ENCODE results near the gene JAK1. TPM values are rescaled to one million over a fixed set of nuclear protein-coding genes. Genes with fewer than 3 reads are reported as not detected.

Gene JAK1
- total and polyA plus RNA-seq, 10 of the 15 experiments (the other 5 are each of a cell fraction or from before 2014, with no cell fraction given) = 9.6 to 45.5 (median 35.7) TPM

- FAIRE-seq = no peak
- in situ Hi-C loops (cut with MboI) = no loop called here
- H3K27ac ChIP-seq (ENCODE audit: control insufficient read depth, insufficient read depth) = no peak overlapping the region
- ChIA-PET POLR2A (no interaction called here), CTCF (interaction anchor here (4.6 kb wide), 1 partner anchor 15 kb away, joined by 20 read pairs; no protein-coding TSS in a partner anchor), RAD21 (ENCODE audit: unreplicated experiment) (no interaction called here), SMC1A (ENCODE audit: uncharacterized antibody, unreplicated experiment) (no interaction called here)
- no peaks in the 10 kb centered on the region for H3K9me3 ChIP-seq (replicated peaks; ENCODE audit: control insufficient read depth, insufficient read depth, low read length)
- TF ChIP-seq SMAD5 (IDR thresholded peaks at IDR 0.05; ENCODE audit: low read depth) (no peak), MLLT1 (IDR thresholded peaks at IDR 0.05) (no peak), NR2C1 (IDR thresholded peaks at IDR 0.05) (no peak), NR2C2 (IDR thresholded peaks at IDR 0.05; ENCODE audit: borderline replicate concordance, control insufficient read depth, insufficient read length, low read depth) (no peak), YY1 (IDR thresholded peaks at IDR 0.05; ENCODE audit: low read depth, low read length) (no peak)
- no peaks in the 10 kb centered on the region for H3K79me2 ChIP-seq (ENCODE audit: control insufficient read depth, insufficient read depth, low read length)
- H3K36me3 ChIP-seq (ENCODE audit: control insufficient read depth in 2 of 2, insufficient read depth in 2 of 2, low read length in 1 of 2) = no peaks in the 10 kb centered on the region
- no peaks in the 10 kb centered on the region for H4K20me1 ChIP-seq (ENCODE audit: control insufficient read depth, insufficient read depth)
- no peaks in the 10 kb centered on the region for H3K27me3 ChIP-seq (replicated peaks in 1 of 2; ENCODE audit: control insufficient read depth in 2 of 2, insufficient read depth in 2 of 2, low read length in 1 of 2)
- BruUV-seq (replicated peaks) = no TSS peak
- ATAC-seq = no peak
- H3K9ac ChIP-seq (ENCODE audit: control insufficient read depth, insufficient read depth, low read length) = no peak overlapping the region
- no peak overlapping the region for H3K4me3 ChIP-seq
- DNase-seq (ENCODE audit: low read depth, low spot score) = no peak
- no peaks in the 10 kb centered on the region for H3K4me1 ChIP-seq (ENCODE audit: control insufficient read depth, insufficient read depth, low read length)
- intact Hi-C loops (cut with micrococcal nuclease; ENCODE audit: unreplicated experiment) = no loop called here
- no peak overlapping the region for H2AFZ ChIP-seq (ENCODE audit: control insufficient read depth, low read depth, low read length)
- no peak overlapping the region for H3K4me2 ChIP-seq (ENCODE audit: control insufficient read depth, insufficient read depth)
Observed at GRCh38 chr1:64809309-64809708, 157.0 kb downstream of the JAK1 start.

- ATAC-seq = no peak
- no peak overlapping the region for H3K4me3 ChIP-seq
- intact Hi-C loops (cut with micrococcal nuclease; ENCODE audit: unreplicated experiment) = no loop called here
- no peak for TF ChIP-seq ZNF24 (IDR thresholded peaks at IDR 0.05)
- no peak for TF ChIP-seq CREM (IDR thresholded peaks at IDR 0.05; ENCODE audit: low read depth)
- no peak for TF ChIP-seq ZNF217 (IDR thresholded peaks at IDR 0.05)
- no peak for TF ChIP-seq FOS (IDR thresholded peaks at IDR 0.05; ENCODE audit: borderline replicate concordance, extremely low read depth, insufficient read length)
- TF ChIP-seq ASH2L (IDR thresholded peaks at IDR 0.05; ENCODE audit: borderline replicate concordance, low read depth) = no peak
- no peak for TF ChIP-seq ETV6 (conservative IDR thresholded peaks at IDR 0.05 in 1 of 2, IDR thresholded peaks at IDR 0.05 in 1 of 2; ENCODE audit: borderline replicate concordance in 1 of 2, low read depth in 1 of 2)
- no peak for TF ChIP-seq SIN3A (IDR thresholded peaks at IDR 0.05; ENCODE audit: low read depth, low read length)
- TF ChIP-seq E2F4 (IDR thresholded peaks at IDR 0.05; ENCODE audit: low read depth, low read length) = no peak
- no peak for TF ChIP-seq IRF3 (IDR thresholded peaks at IDR 0.05)
Observed at GRCh38 chr1:64801851-64802523, 164.4 kb downstream of the JAK1 start.

More at GRCh38 chr1:64801851-64802523, 164.4 kb downstream of the JAK1 start:
- Histone ChIP-seq H4K20me1 (ENCODE audit: control insufficient read depth, insufficient read depth) (no peaks in the 10 kb centered on the region), H3K9ac (ENCODE audit: control insufficient read depth, insufficient read depth, low read length) (no peak overlapping the region), H3K79me2 (ENCODE audit: control insufficient read depth, insufficient read depth, low read length) (no peaks in the 10 kb centered on the region), H3K36me3 (ENCODE audit: control insufficient read depth in 2 of 2, insufficient read depth in 2 of 2, low read length in 1 of 2) (no peaks in the 10 kb centered on the region), H3K27me3 (replicated peaks in 1 of 2; ENCODE audit: control insufficient read depth in 2 of 2, insufficient read depth in 2 of 2, low read length in 1 of 2) (no peaks in the 10 kb centered on the region), H3K9me3 (replicated peaks; ENCODE audit: control insufficient read depth, insufficient read depth, low read length) (no peaks in the 10 kb centered on the region), H3K27ac (ENCODE audit: control insufficient read depth, insufficient read depth) (no peak overlapping the region), H2AFZ (ENCODE audit: control insufficient read depth, low read depth, low read length) (no peak overlapping the region), H3K4me2 (ENCODE audit: control insufficient read depth, insufficient read depth) (no peak overlapping the region), H3K4me1 (ENCODE audit: control insufficient read depth, insufficient read depth, low read length) (no peaks in the 10 kb centered on the region)
- in situ Hi-C loops (cut with MboI) = no loop called here
- ChIA-PET CTCF (interaction anchor here (1.2 kb wide), 1 partner anchor 23 kb away, joined by 3 read pairs; no protein-coding TSS in a partner anchor), RAD21 (ENCODE audit: unreplicated experiment) (no interaction called here), SMC1A (ENCODE audit: uncharacterized antibody, unreplicated experiment) (no interaction called here), POLR2A (no interaction called here)
- FAIRE-seq (no peak), DNase-seq (ENCODE audit: low read depth, low spot score) (no peak)
- no TSS peak for BruUV-seq (replicated peaks)
- WGBS (ENCODE audit: insufficient coverage, insufficient replicate concordance, low lambda C conversion rate, missing lambda C conversion rate) = 62% methylated on average over 6 of the region's 6 CpGs
